H1 (cell line): ENCODE data around the gene CEP85.

Source experiments
- CHD1 ChIP-seq: IDR thresholded peaks from 2 replicates; pipeline ENCODE4 v1.6.1; 2012; ENCODE audit warnings: low read depth, low read length, improper control_type of control experiment
- E2F6 ChIP-seq: IDR thresholded peaks from 2 replicates; pipeline ENCODE4 v1.6.1; 2012; ENCODE audit warnings: inconsistent platforms
- EP300 ChIP-seq, 2 experiments: IDR thresholded peaks; 1 replicate in 1 of 2; 2 replicates in 1 of 2; pipeline ENCODE4 v1.6.1; 2011 to 2012; ENCODE audit warnings: low read depth in 2 of 2, low read length in 2 of 2, mild to moderate bottlenecking in 2 of 2, borderline replicate concordance in 1 of 2, inconsistent platforms in 1 of 2, moderate library complexity in 1 of 2
- EZH2 ChIP-seq: fragments of 200-600 bp; sonication (generic); IDR thresholded peaks from 2 replicates; pipeline ENCODE4 v1.7.1; 2012; ENCODE audit warnings: low read depth, mild to moderate bottlenecking, moderate library complexity, low read length, inconsistent platforms; ENCODE audit not compliant: severe bottlenecking
- JUND ChIP-seq: IDR thresholded peaks from 2 replicates; pipeline ENCODE4 v1.6.1; 2011; ENCODE audit warnings: mild to moderate bottlenecking, improper control_type of control experiment, low read length
- POLR2AphosphoS5 ChIP-seq: IDR thresholded peaks from 2 replicates; pipeline ENCODE4 v1.6.1; 2011; ENCODE audit warnings: low read depth, low read length
- POU5F1 ChIP-seq: IDR thresholded peaks from 2 replicates; pipeline ENCODE4 v1.6.1; 2011; ENCODE audit warnings: low read depth, mild to moderate bottlenecking, low read length, moderate library complexity
- SP1 ChIP-seq: IDR thresholded peaks from 2 replicates; pipeline ENCODE4 v1.6.1; 2011; ENCODE audit warnings: low read depth, low read length
- SUZ12 ChIP-seq: fragments of 200-600 bp; sonication (generic); IDR thresholded peaks from 2 replicates; pipeline ENCODE4 v1.6.1; 2012; ENCODE audit warnings: mild to moderate bottlenecking, inconsistent platforms, low read length, moderate library complexity, mixed read lengths
- TF ChIP-seq, protein P1 (sequence below), 3 experiments: IDR thresholded peaks; 1 replicate in 2 of 3; 2 replicates in 1 of 3; pipeline versions ENCODE4 v1.5.1 to v1.6.1; 2011; ENCODE audit warnings: low read length in 3 of 3, mild to moderate bottlenecking in 3 of 3, inconsistent platforms in 2 of 3, low read depth in 1 of 3, moderate library complexity in 1 of 3; ENCODE audit not compliant: insufficient read depth in 1 of 3; ENCODE audit errors: control extremely low read depth in 1 of 3

DNA sequence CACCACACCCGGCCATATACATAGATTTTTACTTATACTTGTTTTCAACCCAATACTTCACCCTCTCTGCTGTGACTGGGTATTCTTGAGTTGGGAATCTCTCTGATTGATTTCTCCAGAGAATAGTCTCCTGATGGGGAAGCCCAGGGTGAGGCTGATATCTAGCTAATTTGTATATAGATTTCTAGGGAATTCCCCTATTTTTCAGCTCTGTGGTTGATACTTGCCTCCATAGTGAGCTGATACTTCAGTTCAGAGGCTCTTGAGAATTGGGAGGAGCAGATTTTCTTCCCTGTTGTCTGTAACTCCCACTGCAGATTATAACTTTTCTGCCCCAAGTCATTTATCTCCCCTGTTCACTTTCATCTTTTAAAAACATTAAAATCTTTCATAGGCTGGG lies 31.4 kb downstream of the CEP85 start:
- TF ChIP-seq EP300 (IDR thresholded peaks at IDR 0.05; ENCODE audit: borderline replicate concordance in 1 of 2, low read depth in 2 of 2, low read length in 2 of 2), result no peak
- no peak for TF ChIP-seq E2F6
- TF ChIP-seq POLR2AphosphoS5, result no peak
- no peak for TF ChIP-seq SUZ12
- TF ChIP-seq, protein P1, sequence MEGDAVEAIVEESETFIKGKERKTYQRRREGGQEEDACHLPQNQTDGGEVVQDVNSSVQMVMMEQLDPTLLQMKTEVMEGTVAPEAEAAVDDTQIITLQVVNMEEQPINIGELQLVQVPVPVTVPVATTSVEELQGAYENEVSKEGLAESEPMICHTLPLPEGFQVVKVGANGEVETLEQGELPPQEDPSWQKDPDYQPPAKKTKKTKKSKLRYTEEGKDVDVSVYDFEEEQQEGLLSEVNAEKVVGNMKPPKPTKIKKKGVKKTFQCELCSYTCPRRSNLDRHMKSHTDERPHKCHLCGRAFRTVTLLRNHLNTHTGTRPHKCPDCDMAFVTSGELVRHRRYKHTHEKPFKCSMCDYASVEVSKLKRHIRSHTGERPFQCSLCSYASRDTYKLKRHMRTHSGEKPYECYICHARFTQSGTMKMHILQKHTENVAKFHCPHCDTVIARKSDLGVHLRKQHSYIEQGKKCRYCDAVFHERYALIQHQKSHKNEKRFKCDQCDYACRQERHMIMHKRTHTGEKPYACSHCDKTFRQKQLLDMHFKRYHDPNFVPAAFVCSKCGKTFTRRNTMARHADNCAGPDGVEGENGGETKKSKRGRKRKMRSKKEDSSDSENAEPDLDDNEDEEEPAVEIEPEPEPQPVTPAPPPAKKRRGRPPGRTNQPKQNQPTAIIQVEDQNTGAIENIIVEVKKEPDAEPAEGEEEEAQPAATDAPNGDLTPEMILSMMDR (IDR thresholded peaks at IDR 0.05; ENCODE audit: control extremely low read depth in 1 of 3, insufficient read depth in 1 of 3, low read depth in 1 of 3, low read length in 3 of 3), result no peak
- TF ChIP-seq SP1, result no peak
- no peak for TF ChIP-seq JUND
- no peak for TF ChIP-seq EZH2
- no peak for TF ChIP-seq POU5F1
- no peak for TF ChIP-seq CHD1
